SU-DHL-6 (cell line): ENCODE measurements around the gene DDIT4.
A peak's percentile ranks its signal among the peaks of the same experiment; 100 is the strongest.

Experiments used
- H2AFZ ChIP-seq: fragments of 200-600 bp; sonication (generic); 2 replicates; pipeline ENCODE4 v1.6.1; 2014; ENCODE audit warnings: low read depth, mild to moderate bottlenecking, moderate library complexity, mixed read lengths, antibody characterized with exemption, low read length; ENCODE audit not compliant: severe bottlenecking
- H3F3A ChIP-seq: fragments of 200-600 bp; shearing (Covaris generic); 2 replicates; pipeline ENCODE4 v1.6.0; 2016; ENCODE audit warnings: antibody characterized with exemption, mild to moderate bottlenecking; ENCODE audit not compliant: insufficient read depth
- H3K27ac ChIP-seq: fragments of 200-600 bp; sonication (generic); 2 replicates; pipeline ENCODE4 v1.5.1; 2016; ENCODE audit warnings: low read depth, mild to moderate bottlenecking, low read length, moderate library complexity, mixed read lengths
- H3K27me3 ChIP-seq: fragments of 200-600 bp; sonication (generic), shearing (Covaris generic); 2 replicates; pipeline ENCODE4 v1.6.0; 2014; ENCODE audit warnings: mild to moderate bottlenecking, low read length
- H3K36me3 ChIP-seq: fragments of 200-600 bp; sonication (generic); 2 replicates; pipeline ENCODE4 v1.6.1; 2014; ENCODE audit warnings: mild to moderate bottlenecking, low read length, mixed read lengths
- H3K4me2 ChIP-seq: fragments of 300-600, 200-600 bp; shearing (Covaris generic), sonication (generic); 2 replicates; pipeline ENCODE4 v1.6.0; 2014; ENCODE audit warnings: low read length, low read depth, mild to moderate bottlenecking; ENCODE audit not compliant: poor library complexity, severe bottlenecking
- H3K4me3 ChIP-seq: fragments of 200-600 bp; sonication (generic); 2 replicates; pipeline ENCODE4 v1.5.1; 2014; ENCODE audit warnings: antibody characterized with exemption, low read length, mild to moderate bottlenecking, mixed read lengths; ENCODE audit not compliant: insufficient read depth, poor library complexity, severe bottlenecking
- H3K79me2 ChIP-seq: fragments of 200-600 bp; sonication (generic); 2 replicates; pipeline ENCODE4 v1.6.1; 2014; ENCODE audit warnings: mild to moderate bottlenecking, low read length, moderate library complexity; ENCODE audit not compliant: insufficient read depth
- H3K9ac ChIP-seq: fragments of 200-600 bp; sonication (generic); 2 replicates; pipeline ENCODE4 v1.7.0; 2014; ENCODE audit warnings: mild to moderate bottlenecking, low read length
- H3K9me2 ChIP-seq: fragments of 200-600 bp; sonication (generic); replicated peaks from 2 replicates; pipeline ENCODE4 v1.6.1; 2014; ENCODE audit warnings: low read length; ENCODE audit not compliant: insufficient read depth
- H3K9me3 ChIP-seq: fragments of 200-600 bp; sonication (generic); 2 replicates; pipeline ENCODE4 v1.6.1; 2014; ENCODE audit warnings: low read length, mixed read lengths; ENCODE audit not compliant: insufficient read depth
- H4K20me1 ChIP-seq: fragments of 200-600 bp; sonication (generic); 2 replicates; pipeline ENCODE4 v1.6.1; 2014; ENCODE audit warnings: low read depth, mild to moderate bottlenecking, antibody characterized with exemption, low read length, moderate library complexity, mixed read lengths
- EZH2phosphoT487 ChIP-seq: fragments of 200-600 bp; sonication (generic), shearing (Covaris generic); conservative IDR thresholded peaks from 2 replicates; pipeline ENCODE4 v1.6.1; 2018; ENCODE audit warnings: mild to moderate bottlenecking, antibody characterized with exemption, low read length, moderate library complexity, mixed read lengths
- TF ChIP-seq, protein P1 (sequence below): fragments of 200-600 bp; sonication (generic); IDR thresholded peaks from one replicate; pipeline ENCODE4 v1.5.1; 2017; ENCODE audit warnings: antibody characterized with exemption, mild to moderate bottlenecking, low read length, moderate library complexity; ENCODE audit not compliant: insufficient read depth, poor library complexity, severe bottlenecking

DDIT4 gene

GRCh38 chr10:72260239-72260975 is 13.3 kb upstream of the DDIT4 start:
- H3K27me3 ChIP-seq, result no peaks in the 10 kb centered on the region
- H3F3A ChIP-seq, result peaks cover 17% of the 10 kb centered on the region
- peak overlapping the region; percentile 84 for H2AFZ ChIP-seq
- H3K4me3 ChIP-seq, result peak overlapping the region; percentile 51
- no peaks in the 10 kb centered on the region for H3K9me3 ChIP-seq
- H3K9ac ChIP-seq, result peak overlapping the region; percentile 56
- H3K79me2 ChIP-seq, result no peaks in the 10 kb centered on the region
- H4K20me1 ChIP-seq, result no peaks in the 10 kb centered on the region
- H3K27ac ChIP-seq, result peak overlapping the region; percentile 86
- TF ChIP-seq, protein P1, sequence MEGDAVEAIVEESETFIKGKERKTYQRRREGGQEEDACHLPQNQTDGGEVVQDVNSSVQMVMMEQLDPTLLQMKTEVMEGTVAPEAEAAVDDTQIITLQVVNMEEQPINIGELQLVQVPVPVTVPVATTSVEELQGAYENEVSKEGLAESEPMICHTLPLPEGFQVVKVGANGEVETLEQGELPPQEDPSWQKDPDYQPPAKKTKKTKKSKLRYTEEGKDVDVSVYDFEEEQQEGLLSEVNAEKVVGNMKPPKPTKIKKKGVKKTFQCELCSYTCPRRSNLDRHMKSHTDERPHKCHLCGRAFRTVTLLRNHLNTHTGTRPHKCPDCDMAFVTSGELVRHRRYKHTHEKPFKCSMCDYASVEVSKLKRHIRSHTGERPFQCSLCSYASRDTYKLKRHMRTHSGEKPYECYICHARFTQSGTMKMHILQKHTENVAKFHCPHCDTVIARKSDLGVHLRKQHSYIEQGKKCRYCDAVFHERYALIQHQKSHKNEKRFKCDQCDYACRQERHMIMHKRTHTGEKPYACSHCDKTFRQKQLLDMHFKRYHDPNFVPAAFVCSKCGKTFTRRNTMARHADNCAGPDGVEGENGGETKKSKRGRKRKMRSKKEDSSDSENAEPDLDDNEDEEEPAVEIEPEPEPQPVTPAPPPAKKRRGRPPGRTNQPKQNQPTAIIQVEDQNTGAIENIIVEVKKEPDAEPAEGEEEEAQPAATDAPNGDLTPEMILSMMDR, result no peak
- no peak for TF ChIP-seq EZH2phosphoT487
- no peaks in the 10 kb centered on the region for H3K36me3 ChIP-seq
- H3K9me2 ChIP-seq, result no peaks in the 10 kb centered on the region
- peak overlapping the region; percentile 81 for H3K4me2 ChIP-seq

GRCh38 chr10:72260976-72261783 is 12.5 kb upstream of the DDIT4 start:
- Histone ChIP-seq H3K79me2 (no peaks in the 10 kb centered on the region), H3K27ac (peak overlapping the region; percentile 86), H3K36me3 (no peaks in the 10 kb centered on the region), H3K4me2 (peak overlapping the region; percentile 81), H3K9ac (peak overlapping the region; percentile 56), H3K9me3 (no peaks in the 10 kb centered on the region), H2AFZ (peak overlapping the region; percentile 84), H3K9me2 (no peaks in the 10 kb centered on the region), H3K4me3 (peak overlapping the region; percentile 51), H4K20me1 (no peaks in the 10 kb centered on the region), H3K27me3 (no peaks in the 10 kb centered on the region), H3F3A (peaks cover 17% of the 10 kb centered on the region)
- TF ChIP-seq, protein P1, result no peak
- TF ChIP-seq EZH2phosphoT487, result no peak

- peak overlapping the region; percentile 81 for H3K4me2 ChIP-seq
These were observed 11.8 kb upstream of the DDIT4 start for GRCh38 chr10:72261784-72262404.

More at GRCh38 chr10:72261784-72262404, 11.8 kb upstream of the DDIT4 start:
- Histone ChIP-seq H3K9ac (peak overlapping the region; percentile 56; the same call in 1 of the 2 replicates), H3F3A (peaks cover 17% of the 10 kb centered on the region), H3K4me3 (no peak overlapping the region), H4K20me1 (no peaks in the 10 kb centered on the region), H3K27ac (peak overlapping the region; percentile 86), H3K9me2 (no peaks in the 10 kb centered on the region), H3K79me2 (no peaks in the 10 kb centered on the region), H3K27me3 (no peaks in the 10 kb centered on the region), H3K9me3 (no peaks in the 10 kb centered on the region), H2AFZ (no peak overlapping the region), H3K36me3 (no peaks in the 10 kb centered on the region)
- TF ChIP-seq, protein P1, result no peak
- no peak for TF ChIP-seq EZH2phosphoT487
